Mesenteric fat pad (tissue), 1 donor: ENCODE data around the gene CPNE6. TPM values are rescaled to one million over a fixed set of nuclear protein-coding genes. Genes with fewer than 3 reads are reported as not detected.

Source experiments
- DNase-seq: peaks from one replicate; pipeline ENCODE4 v3.0.0-alpha.2; 2020; ENCODE audit warnings: low spot score
- total RNA-seq: library from RNA; stranded (reverse); fragmentation: NEBNext Ultra II Directional; extraction: Animal tissue kit (Norgen Biotek cat#: 25700); gene quantifications from one replicate; pipeline ENCODE4 v1.2.1, GENCODE V29; 2021
- donor health status: DM: yes; HTN: yes; CAD: no.

Gene CPNE6
- total RNA-seq, 1 donor from 2014 or later = not detected

GRCh38 chr14:24068711-24069410 is 2.5 kb upstream of the CPNE6 start:
- no peak for DNase-seq

GRCh38 chr14:24069411-24069735 is 2.0 kb upstream of the CPNE6 start:
- DNase-seq = no peak

DNA sequence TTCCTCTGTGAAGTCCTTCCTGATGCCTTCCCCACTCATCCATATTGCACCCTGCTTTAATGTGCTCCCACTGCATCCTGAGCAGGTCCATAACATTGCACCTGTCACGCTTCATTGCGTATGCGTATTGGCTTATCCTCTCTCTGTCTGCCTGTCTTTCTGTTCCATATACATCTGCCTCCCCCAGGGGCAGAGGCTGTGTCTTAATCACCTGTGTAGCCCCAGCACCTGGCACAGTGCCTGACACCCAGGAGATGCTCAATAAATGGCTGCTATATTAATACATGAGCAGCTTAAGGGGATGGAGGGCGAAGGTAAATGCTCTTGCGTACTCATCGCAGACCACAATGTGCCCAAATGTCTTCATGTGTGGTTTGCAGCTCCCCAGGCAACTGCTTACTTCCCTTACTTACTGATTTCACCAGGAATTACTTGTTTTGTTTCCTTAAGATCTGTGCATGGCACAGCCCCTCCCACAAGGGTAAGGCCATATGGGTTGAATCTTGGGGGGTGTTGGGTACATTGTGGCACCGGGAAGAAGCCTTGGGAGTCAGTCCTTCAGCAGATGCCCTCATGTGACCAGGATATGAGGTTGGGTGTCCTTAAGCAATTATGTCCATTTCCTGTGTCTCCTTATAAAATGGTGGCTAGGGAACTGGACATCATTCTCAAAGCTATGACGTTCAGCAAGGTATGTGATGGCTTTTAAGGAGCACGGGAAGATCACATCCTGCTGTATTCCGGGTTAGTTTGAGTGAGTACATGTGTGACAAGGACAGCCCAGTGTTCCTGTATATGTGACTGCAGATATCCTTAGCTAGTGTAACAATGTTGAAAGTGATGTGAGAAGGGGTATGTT is 848 bp upstream of the CPNE6 start:
- DNase-seq = no peak

DNA sequence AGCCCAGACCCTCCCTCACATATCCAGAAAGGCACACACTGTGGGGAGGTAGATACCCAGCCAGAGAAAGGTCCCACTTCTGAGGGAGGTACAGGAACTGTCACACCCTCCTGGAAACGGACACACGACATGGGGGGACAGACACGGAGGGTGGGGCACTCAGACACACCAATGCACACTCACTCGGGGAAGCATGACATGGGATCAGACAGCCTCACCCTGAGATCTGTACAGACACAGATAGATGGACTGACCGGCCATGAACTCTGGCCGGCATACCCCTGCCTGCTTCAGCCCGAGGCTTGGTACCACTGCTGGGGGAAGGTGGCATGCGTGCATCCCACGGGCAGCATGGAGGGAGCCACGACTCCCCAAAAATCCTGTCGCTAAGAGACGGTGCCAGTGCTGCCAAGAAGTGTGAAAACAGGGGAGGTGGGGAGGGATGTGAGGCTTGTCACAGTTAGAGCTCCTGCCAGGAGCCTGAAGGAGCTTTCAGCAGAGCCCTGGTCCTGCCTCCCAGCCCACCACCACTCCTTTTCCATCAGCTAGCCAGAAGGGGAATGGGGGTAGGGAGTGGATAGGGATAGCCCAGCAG is 571 bp downstream of the CPNE6 start:
- no peak for DNase-seq

DNA sequence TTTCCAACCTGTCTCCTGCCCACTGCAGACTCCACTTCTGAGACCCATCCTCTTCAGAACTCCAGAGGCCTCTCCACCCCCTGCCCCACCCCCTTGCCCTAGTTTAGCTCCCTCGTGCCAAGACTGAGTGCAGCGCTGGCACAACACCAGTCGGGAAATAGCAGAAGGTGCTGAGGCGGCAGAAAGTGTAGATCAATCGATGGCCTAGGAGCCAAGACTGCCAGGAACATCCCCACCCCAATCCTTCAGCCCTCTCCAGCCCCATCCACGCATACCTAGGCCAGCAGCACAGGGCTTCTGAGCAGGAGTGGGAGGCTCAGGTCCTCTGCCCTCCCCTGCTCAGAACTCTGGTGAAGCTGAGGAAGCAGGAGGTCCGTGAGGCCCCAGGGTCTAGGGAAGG is 1.1 kb downstream of the CPNE6 start:
- DNase-seq = no peak

GRCh38 chr14:24072881-24073877 is 1.8 kb downstream of the CPNE6 start:
- DNase-seq = no peak

- no peak for DNase-seq
Measured at GRCh38 chr14:24074625-24075484, 3.5 kb downstream of the CPNE6 start.

- no peak for DNase-seq
Measured at GRCh38 chr14:24075485-24076301, 4.3 kb downstream of the CPNE6 start.

DNA sequence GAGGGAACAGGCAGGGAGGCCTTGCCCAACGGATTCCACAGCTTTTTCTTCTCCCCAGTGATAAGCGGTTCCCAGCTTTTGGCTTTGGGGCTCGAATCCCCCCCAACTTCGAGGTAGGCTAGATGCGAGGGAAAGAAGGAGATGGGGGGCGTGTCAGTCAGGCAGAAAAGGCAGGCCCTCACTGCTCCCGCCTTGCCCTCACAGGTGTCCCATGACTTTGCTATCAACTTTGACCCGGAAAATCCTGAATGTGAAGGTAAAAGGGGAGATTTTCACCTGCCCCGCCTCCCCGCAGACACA is 4.9 kb downstream of the CPNE6 start:
- DNase-seq = no peak

GRCh38 chr14:24077086-24077485 is 5.7 kb downstream of the CPNE6 start:
- DNase-seq = no peak

DNA sequence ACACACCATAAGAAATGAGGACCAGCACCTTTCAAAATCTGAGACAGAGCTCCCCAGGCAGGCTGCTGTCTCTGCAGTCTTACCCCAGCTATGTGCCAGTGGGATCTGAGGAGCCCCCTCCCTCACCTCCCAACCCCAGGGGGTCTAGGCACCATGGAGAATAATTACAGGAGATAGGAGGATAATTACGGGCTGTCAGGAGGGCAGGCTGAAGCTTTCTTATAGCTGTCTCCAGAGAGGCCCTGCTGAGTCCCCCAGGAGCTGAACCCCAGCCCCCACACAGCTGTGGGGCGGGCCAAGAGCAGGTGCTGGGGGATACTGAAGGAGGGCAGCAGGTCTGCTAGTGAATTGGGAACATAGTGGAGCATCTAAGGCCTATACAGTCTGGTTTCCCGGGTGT is 6.8 kb downstream of the CPNE6 start:
- no peak for DNase-seq

DNA sequence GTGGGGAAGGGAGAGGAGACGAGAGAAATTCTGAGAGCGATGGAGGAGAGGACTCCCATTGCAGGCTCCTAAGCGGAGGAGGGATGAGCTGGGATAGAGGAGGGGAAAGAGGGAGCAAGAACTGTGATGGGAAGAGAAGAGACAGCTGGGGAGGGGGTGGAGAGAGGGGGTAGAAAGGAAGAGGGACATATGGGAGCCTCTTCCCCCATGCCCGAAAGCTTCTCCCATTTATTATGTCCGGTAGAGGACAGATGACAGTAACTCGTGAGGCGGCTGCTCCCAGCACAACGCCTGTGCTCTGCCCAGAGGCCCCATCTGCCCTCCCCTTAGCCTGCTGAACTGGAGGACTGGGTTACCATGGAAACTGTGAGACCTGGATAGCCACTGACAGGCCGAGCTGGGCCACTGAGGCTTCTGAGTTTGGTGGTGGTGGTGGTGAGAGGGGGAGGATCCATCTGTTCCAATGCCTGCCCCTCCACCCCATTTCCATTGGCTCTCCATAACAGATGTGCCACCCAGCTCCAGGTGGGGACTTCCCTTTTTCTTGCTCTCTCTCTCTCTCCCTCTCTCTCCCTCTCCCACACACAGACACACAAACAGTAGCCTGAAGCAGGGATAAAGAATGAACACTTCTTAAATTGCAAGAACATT is 8.3 kb downstream of the CPNE6 start:
- no peak for DNase-seq

DNA sequence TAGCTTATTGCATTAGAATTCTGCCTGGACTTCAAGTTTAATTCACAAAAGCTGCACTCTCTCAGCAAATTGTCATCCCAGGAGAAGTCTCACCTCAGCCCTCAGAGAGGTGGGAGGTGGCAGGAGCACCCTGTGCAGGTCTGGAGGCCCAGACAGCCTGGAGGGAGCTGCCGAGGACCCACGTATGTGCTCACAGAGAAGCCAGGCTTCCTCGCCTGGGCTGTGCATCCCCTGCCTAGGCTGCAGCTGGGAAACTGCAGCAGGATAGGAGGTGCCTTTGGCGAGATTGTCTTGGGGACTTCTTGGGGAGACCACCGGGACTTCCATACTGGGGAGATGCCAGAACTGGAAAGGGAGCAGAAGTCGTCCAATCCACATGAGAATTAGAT is 8.8 kb downstream of the CPNE6 start:
- no peak for DNase-seq

GRCh38 chr14:24080888-24081738 is 9.8 kb downstream of the CPNE6 start:
- DNase-seq = no peak

DNA sequence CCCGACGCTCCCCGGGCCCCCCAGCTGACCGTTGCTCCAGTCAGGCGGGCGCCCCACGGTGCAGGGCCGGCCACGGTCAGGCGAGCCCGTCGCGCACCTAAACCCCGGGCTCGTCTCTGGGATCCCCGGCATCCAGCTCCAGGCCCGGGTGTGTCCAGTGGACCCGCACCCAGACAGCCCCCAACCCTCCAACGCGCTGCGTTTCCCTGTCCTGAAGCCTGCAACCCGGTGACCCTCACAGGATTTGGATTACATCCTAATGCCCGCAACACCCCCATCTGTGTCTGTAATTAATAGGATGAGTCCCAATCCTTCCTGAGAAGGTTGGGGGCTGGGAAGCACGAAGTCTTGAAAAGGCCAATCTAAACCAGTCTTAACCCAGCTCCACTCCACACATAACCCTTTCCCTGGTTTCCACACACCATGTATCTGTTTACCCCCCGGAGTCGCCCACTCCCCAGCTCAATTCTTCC is 10.4 kb downstream of the CPNE6 start:
- no peak for DNase-seq

GRCh38 chr14:24082411-24083080 is 11.2 kb downstream of the CPNE6 start:
- DNase-seq = no peak

DNA sequence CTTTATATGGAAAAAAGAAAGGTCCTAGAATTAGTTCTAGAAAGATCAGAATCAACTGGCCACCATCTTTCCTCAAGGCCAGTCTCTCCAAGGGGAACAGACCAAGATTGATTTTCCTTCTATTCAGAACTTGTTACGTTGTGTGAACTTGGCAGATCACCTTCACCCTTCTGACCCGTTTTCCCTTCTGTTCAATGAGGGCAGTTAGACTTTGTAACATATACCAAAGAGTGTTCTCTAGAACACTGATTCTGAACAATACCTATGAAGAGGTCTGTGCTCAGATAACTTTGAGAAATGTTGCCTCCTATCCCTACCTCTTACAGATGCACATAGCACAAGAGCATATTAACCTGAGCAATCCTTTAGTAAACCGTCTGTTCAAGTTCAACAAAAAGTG is 12.1 kb downstream of the CPNE6 start:
- DNase-seq = no peak
